Tongue (tissue), 2 donors: ENCODE results near the gene GNB1. TPM values are rescaled to one million over a fixed set of nuclear protein-coding genes. Genes with fewer than 3 reads are reported as not detected.

Experiments used
- DNase-seq: peaks from one replicate; pipeline ENCODE4 v3.0.0-alpha.2; 2015
- total RNA-seq: library from RNA; depleted of rRNA; stranded (reverse); fragments of >200 nt; gene quantifications from one replicate; pipeline ENCODE4 v1.2.3, GENCODE V29; 2014

Gene GNB1
- total RNA-seq, 1 donor from 2014 or later: 92.3 TPM

DNA sequence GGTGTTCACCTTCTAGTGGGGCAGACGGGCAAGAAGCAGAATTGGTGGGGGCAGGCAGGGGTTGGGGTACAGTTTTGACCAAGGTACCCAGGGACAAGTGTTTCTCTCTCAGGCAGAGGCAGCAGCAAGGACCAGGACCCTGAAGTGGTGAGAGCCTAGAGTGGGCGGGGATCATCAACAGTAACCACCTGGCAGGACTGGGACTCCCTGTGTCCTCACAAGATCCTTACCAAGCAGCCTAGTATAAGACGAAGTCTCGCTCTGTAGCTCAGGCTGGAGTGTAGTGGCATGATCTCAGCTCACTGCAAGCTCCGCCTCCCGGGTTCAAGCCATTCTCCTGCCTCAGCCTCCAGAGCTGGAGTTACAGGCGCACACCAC lies 109.4 kb downstream of the GNB1 start:
- no peak for DNase-seq

DNA sequence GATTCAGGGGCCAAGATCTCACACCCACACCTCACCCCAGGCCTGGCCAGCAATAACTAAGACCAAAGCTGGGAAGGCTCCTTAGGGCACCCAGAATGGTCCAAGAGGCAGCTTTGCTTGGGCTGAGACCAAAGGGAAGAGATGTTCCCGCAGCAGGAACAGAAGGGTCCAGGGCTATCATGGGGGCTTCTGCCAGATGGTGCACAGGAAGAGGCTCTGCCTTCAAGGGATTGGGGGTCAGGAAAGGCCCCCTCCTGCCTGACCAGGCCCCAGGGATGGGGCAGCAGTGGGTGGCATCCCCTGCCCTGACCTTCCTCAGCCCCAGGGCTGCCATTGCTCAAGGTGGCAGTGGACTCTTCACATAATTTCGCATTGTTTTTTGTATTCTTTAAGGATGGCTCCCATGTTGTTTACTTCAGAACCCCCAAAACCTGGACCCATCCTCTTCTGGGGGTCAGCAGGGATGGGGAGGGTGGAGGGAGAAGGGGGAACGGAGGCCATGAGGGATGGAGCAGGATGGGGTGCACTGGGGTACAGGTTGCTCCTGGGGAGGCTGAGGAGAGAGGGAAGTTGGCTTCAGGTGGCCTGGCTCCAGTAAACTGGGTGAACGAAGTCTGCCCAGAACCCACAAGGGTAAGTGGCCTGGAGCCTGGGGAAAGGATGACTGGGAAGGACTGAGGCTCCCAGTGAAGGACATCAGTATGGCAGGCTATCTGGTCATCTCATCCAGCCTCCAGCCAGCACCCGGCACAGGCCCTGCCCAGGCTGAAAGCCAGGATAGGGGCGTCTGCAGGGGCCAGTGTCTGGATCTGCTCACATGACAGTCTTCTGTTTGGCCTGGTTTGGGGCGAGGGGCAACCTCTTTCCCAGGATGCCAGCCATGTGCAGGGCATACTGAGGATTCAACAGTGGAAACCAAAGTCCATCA lies 110.0 kb downstream of the GNB1 start:
- no peak for DNase-seq

DNA sequence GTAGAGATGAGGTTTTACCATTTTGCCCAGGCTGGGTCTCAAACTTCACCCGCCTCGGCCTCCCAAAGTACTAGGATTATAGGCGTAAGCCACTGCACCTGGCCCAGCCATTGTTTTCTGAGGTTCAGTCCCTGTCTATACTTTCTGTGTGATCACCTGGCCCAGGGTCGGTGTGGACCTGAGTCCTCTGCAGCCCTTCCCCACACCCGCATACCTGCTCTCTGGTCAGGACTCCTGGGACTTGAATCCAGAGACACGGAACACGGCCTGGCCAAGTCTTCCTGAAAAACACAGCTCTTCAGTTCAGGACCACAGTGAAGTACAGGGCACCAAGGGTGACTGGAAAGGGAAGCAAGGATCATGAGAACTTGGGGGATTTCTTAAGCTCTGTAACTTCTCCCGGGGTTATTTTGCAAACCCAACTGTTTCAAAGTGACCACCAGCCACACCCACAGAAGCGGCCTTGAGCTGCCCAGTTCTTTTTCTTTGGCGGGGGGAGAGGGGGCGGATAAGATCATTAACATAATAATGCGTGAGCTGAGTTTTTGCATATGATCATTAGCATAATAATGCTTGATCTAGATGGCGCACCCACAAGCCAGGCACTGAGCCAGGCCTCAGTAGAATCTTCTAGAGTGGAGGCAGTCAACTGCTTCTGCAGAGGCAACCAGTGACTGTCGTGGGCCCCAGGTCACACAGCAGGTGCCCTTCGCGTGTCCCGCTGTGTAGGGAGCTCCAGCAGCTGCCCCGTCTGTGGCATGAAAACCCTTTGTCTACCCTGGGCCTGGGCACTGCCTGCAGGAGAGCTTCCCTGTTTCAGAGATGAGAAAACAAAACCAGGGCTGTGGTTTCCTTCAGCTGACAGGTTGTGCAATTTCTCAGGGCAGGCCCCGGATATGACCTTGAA lies 110.9 kb downstream of the GNB1 start:
- no peak for DNase-seq

DNA sequence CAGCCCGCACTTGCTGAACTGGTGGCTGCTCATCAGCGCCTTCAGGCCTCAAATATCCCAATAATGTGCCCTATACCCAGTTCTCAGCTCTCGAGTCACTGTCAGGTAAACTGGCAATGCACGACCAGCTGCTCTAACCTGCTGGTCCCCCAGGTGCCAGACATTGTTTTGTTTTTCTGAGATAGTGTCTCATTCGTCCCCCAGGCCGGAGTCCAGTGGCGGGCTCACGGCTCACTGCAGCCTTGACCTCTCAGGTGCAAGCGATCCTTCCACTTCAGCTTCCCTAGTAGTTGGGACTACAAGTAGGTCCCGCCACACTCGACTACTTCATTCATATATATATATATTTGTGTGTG lies 111.6 kb downstream of the GNB1 start:
- no peak for DNase-seq

DNA sequence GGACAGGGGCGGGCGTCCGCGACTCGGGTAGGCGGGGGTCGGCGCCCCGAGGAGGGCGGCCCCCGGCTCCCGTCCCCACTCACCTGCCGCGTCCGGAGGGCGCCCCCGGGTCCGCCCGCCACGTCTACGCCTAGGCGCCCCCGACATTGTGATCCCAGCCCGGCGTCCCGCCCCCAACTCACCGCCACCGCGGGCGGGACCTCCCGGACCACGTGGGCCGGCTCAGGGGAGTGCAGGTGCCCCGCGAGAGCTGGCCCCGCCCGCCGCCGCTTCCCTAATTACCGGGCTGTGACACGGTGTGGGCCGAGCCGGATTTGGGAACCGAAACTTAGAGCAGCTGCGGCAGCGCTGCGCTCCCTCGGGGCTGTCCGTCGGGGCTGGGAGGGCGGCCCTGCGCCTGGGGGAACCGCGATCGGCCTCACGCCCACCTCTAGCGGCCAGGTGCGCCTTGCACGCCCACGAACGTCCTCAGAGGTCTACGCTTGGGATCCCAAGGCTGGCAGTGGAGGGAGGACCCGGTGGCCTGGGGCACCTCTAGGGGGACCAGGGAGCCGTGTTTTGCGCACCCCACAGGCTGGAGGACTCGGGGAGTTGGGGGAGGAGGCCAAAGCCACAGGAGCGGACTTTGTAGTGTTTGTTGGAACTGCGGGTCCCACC lies 112.1 kb downstream of the GNB1 start:
- DNase-seq: peak; percentile 54

DNA sequence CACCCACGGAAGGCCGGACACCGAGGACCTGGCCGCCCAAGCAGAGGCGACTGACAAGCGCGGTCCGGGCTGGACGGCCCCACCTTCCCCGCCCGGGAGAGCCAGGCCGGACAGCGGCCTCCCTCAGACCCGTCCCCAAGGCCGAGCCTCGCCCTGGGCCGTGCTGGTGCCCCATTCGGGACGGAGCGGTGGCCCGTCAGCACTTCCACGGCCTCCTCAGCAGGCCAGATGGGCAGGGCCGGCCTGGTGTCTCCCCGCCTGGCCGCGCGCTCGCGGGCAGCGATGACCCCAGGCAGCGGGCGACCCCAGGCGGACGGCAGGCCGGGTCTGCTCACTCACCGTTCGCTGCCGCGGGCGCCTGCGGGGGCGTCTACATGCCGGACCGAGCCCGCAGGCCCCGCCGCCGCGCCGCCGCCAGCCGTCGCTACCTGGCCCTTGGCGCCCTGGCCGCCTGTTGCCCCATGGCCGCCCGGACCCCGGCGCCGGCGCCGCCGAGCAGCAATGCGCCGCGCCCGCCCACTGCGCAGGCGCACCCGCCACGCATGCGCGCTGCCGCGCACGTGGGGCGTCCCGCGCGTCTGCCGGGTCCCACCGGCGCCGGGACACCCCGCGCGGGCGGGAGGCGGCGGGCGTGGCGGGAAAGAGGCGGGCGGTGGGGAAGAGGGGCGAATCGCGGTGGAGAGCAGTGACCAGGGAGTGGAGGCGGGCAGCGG lies 112.8 kb downstream of the GNB1 start, which contains the start of gene NADK:
NADK (minus strand) TSS at position 521 of the 713 bp plus-strand sequence. CDS start 13,064 bp downstream, outside the sequence.
- DNase-seq: peak; percentile 77

DNA sequence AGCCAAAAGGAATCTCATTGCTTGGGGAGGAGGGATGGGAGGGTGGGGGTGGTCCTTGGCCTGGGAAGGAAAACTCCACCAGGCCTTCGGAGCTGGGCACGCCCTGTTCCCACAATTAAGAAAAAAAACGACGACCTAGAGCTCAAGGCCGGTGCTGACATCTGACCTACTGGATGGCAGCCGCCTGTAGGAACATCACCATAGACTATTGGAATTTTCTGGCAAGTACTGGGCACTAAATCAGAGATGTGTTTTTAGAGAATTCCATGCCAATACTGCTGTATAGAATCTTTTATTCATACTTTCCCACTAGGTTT lies 113.3 kb downstream of the GNB1 start:
- DNase-seq: no peak

DNA sequence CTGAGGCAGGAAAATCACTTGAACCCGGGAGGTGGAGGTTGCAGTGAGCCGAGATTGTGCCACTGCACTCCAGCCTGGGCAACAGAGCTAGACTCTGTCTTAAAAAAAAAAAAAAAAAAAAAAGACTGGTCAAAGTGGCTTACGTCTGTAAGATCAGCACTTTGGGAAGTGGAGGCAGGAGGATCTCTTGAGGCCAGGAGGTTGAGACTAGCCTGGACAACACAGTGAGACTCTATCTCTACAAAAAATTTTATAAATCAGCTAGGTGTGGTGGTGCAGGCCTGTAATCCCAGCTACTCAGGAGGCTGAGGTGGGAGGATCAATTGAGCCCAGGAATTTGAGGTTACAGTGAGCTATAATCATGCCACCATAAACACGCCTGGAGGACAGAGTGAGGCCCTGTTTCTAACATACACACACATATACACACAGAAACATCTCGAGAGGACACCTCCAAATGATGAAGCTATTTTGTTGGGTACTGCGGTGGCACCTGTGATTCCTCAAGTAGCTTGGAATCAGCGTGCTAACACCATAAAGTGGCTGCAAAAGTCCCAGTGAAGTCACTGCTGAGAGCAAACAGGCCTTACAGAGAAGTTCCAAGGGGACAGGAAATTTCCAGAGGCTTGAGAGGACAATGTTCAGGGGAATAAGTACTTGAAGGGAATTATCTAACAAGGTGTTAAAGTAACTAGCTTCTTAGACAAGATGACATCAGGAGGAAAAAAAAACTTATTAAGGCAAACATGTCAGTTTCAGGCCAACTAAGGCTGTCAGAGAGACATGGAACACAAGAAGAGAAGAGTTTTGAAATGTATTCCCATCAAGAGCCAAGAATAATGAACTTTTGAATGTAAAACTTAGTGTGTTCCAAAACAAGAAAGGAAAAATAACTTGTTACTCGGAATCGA lies 114.0 kb downstream of the GNB1 start:
- DNase-seq: peak; percentile 70

DNA sequence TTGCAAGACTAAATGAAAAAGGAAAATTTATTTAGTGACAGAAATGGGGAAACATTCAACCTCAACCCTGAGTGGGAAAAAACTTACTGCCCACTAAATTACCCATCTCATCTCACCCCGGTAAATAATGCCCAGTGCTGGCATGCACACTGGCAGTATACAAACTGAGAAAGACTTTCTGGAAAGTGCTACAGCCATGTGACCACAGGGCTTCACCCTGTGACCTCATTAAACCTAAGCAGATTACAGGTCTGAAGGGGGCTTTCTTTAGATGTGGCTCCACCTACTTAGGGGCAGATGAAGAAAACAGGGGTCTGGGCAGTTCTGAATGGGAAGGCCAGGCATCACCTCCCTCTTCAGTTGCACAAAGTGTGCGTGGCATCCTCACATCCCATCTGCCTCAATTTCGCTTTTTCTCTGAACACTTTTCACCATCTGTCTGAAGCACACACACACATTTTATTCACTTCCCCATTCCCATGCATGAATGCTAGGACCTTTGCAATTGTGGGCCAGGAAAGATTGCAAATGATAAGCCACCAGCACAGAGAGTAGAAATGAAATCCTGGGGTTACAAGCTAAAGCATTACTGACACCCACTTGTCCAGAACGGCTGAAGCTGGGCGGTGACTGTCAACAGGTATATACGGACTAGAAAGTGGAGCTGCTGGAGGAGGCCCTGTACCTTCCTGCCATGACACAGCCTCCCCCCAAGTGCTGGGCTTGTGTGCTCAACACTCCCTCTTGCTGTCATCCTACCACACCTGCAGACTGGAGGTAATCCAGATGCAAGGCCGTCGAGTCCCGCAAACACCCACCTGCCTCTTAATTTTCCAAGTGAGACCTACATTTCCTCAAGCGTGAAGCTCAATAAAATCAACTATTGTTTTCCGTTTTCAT lies 115.3 kb downstream of the GNB1 start:
- DNase-seq: no peak

DNA sequence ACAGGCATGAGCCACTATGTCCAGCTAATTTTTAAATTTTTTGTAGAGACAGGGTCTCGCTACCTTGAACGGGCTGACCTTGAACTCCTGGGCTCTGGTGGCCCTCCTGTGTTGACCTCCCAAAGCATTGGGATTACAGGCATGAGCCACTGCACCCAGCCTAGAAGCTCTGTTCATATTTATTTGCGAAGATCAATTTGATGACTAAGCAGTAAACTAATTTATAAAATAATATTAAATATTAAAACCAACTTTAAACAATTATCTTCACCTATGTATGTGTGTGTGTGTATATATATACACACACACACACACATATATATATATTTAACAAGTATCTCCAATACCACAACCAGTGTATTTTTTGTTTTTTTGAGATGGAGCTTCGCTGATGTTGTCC lies 117.0 kb downstream of the GNB1 start:
- no peak for DNase-seq

DNA sequence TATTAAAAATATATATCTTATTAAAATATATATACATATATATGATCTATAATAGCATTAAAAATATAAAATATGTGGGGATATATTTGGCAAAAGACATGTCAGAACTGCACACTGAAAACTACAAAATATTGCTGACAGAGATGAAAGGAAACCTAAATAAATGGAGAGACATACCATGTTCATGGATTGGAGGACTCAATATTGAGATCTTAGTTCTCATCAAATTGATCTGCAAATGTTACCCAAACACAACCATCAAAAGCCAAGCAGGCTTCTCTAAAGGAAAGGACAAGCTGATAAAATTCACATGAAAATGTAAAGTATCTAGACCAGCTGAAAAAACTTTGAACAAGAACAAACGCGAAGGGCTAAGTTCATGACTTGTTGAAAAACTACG lies 119.8 kb downstream of the GNB1 start:
- DNase-seq: no peak

DNA sequence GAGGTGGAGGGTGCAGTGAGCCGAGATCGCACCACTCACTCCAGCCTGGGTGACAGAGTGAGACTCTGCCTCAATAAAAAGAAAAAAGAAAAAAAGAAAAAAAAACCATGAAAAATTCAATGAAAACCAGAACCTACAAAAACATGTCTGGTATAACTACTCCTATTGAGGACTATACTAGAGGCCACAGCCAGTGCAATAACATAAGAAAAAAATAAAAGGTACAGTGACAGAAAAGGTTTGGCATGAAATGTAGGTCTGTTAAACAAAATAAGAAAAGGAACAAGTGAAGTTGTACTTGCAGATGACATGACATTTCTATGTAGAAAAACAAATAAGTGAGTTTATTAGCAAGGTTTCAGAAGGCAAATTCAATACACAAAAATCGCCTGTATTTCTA lies 120.8 kb downstream of the GNB1 start:
- no peak for DNase-seq

DNA sequence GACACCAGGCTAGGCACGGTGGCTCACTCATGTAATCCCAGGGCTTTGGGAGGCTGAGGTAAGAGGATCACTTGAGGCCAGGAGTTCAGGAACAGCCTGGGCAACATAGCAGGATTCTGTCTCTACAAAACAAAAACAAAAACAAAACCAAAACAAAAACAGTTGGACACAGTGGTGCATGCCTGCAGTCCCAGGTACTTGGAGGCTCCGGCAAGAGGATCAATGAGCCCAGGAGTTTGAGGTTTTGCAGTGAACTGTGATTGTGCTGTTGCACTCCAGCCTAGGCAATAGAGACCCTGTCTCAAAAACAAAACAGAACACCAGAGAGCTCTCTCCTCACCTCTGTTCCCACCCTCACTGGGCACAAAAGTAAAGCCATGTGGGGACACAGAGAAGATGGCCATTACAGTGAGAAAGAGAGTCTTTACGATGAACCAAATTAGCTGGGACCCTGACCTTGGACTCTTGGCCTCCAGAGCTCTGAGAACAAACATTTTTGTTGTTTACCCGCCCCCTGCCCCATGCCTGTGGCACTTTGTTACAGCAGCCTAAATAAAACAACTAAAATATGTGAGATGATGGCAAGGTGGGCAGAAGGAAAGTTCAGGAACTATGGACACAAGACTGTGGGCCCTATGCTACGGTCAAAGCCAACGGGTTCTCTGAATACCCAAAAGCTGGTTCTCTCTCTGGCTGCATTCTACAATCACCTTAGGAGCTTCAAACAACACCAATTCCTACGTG lies 122.5 kb downstream of the GNB1 start:
- no peak for DNase-seq

DNA sequence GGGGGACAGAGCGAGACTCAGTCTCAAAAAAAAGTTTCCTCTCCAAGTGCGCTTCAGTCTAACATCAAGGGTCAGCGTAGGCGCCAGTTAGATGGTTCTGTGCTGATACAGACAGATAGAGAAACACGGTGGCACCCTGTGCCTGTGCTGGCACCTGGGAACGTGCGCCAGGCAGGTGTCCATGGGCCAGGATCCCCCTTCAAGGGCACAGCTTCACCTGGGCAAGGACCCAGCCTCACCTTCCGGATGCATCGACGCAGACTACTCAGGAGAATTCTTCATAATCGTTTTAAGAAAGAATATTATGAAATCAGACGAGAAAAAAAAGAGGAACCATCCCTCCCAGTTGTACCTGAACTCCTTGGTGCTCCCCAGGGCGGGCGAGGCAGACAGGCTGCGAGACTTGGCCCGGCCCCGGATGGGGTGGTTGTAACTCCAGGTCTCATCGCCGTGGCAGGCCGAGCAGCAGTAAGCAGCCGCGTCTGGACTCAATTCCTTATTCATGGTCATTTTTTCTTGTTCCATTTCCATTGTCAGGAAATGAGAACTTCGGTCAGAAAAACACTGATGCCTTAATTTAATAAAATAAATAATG lies 125.9 kb downstream of the GNB1 start:
- no peak for DNase-seq

DNA sequence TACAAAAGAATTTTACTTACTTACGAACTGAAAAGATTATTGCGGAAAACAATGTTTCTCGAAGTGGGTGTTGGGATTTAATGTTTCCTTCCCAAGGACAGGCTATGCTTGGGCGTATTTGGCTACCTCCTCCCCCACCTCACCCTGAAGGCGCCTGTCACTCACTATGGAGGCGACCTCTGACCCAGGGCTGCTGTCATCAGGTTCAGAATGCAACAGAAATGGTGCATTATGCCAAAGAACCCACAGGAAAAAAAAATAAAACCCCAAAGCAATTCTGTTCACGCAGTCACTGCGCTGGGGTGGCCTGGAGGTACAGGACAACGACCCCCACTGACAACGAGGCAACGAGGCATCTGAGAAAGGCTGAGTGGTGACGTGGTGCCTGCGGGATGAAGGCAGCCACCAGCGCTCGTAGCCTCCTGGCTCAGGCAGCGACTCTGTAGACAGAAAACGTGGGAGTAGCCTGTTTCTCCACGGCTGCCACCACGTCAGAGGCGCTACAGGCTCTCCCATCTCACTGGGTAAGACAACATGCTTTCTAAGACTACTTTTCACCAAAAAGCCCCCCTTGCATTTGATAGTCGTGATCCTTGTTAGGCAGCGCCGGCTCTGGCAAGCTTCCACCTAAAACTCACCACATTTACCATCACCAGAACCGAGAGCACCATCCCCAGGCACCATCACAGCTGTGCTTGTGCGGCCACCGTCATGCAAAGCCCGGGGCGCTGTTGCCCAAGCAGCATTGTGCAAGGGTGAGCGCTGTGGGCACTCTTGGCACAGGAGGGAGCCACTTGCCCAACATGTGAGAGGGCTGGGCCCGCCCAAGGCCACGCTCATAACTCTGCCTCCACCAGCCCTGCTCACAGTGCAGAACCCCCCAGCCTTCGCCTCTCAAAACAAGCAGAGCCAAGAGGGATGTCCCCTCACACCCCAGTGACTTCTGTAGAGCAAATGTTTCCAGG lies 126.9 kb downstream of the GNB1 start:
- DNase-seq: no peak

DNA sequence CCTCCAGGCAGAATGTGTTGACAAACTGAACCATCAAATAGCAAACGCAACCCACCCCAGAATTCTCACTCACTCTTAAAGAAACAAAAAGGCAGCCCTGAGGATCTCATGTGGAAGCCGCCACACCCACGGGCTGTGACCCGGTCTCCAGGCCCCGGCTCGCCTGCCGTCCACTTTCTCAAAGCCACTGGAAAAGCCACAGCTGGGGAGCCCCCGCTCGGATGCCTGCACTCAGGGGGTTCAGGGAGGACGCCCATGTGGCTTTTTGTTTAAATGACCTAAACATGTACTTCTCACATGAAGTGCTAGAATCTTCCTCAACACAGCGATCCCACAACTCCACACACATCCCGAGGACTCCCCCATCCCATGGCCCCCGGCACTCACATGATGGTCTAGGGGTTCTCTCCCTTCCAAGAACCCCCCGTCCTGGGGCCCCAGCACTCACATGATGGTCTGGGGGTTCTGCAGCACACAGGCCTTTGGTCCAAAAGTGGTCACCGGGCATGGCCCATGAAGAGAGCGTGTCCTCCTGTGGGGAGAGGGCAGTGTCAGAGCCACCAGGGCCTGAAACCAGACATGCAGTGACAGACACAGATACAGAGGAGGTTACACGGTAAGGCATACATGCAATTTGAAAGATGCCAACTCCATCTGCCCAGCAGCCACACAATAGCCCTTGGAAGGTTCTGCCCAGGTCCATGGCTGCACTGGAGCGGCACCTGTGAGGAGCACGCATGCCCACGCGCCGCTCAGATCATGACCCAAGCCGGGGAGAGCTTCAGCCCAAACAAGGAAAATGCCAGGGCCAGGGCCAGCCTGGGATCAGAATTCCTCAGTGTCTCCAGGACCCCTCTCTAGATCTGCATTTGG lies 129.1 kb downstream of the GNB1 start:
- no peak for DNase-seq

DNA sequence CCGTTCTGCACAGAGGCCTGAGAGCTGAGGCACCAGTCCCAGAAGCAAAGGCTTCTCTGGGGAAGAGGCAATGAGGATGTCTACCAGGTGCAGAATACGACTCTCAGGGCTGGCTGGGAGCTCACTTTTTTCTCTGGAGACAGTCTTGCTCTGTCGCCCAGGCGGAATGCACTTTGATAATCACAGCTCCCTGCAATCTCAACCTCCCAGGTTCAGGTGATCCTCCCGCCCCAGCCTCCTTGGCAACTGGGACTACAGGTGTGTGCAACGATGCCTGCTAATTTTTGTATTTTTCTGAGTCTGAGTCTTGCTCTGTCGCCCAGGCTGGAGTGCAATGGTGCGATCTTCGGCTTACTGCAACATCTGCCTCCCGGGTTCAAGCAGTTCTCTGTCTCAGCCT lies 130.2 kb downstream of the GNB1 start:
- DNase-seq: no peak
